GM12874 (cell line): ENCODE measurements around the gene LPXN.

ENCODE experiments used
- CTCF ChIP-seq: IDR thresholded peaks from 2 replicates; pipeline ENCODE4 v1.5.1; 2011; ENCODE audit warnings: low read depth, mild to moderate bottlenecking, control low read depth, low read length, moderate library complexity; ENCODE audit not compliant: insufficient read depth

Gene LPXN

DNA sequence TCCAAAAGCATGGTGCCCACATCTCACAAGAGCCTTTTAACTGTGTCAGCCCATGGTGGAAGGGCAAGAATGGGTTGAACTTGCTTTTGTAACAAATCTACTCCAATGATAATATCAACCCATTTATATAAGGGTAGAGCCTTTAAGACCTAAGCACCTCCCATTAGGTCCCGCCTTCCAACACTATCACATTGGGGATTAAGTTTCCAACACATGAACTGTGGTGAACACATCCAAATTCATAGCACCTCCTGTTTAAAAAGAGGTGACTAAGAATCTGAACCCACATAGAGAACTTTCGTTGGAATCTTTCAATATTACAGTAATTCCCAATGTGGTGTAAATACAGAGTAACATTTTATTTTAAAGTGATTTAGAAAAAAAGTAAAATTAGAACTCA lies 37.6 kb upstream of the LPXN start:
- TF ChIP-seq CTCF: no peak

GRCh38 chr11:58609723-58610122 lies 34.1 kb upstream of the LPXN start:
- TF ChIP-seq CTCF: no peak

- no peak for TF ChIP-seq CTCF
These were observed 32.7 kb upstream of the LPXN start for GRCh38 chr11:58608331-58608730.

GRCh38 chr11:58606930-58607714 lies 31.5 kb upstream of the LPXN start:
- no peak for TF ChIP-seq CTCF

- no peak for TF ChIP-seq CTCF
These were observed 24.9 kb upstream of the LPXN start for GRCh38 chr11:58600510-58600909.

DNA sequence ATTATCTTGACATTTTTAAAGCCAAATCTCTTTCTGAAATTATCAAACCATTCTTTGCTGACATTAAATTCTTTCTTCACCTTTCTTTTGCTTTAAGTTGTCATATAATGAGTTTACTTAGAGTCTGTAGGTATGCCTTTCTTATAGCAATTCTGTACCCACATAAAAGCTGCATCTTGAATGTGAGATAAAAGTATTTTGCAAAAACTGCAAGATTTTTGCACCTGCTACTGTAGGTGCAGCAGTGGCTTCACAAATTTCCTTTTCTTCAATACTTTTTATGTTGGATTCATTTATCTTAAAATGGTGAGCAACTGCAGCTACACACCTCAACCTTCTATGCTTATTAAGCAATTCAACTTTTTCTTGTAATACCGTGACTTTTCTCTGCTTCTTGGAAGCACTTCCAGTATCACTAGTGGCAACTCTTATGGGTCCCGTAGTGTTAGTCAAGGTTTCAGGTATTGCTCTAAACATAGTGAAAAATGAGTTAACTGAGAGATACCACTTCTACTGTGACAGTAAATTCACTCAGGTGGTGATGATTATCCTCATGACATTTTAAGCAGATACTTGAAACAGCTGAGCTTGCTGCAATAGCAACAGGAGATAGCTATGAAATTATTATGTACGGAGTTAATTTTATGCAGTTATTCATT lies 22.0 kb upstream of the LPXN start:
- TF ChIP-seq CTCF: no peak

DNA sequence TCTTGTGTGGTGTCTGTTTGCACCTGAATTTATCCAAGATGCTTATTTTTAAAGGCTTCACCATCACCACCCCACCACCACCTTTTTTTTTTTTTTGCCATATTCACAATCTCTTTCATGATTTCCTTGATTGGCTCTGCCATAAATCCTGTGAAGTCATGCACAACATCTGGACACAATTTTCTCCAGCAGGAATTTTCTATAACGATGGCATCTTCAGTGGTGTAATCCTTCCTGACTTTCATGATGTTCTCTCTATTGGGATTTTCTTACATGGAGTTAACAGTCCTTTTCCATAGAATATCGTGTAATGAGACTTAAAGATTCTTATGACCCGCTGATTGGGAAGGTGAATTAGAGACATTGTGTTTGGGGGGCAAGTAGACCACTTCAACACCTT lies 21.0 kb upstream of the LPXN start:
- TF ChIP-seq CTCF: no peak
